Activated T-cell treated with anti-CD3 and anti-CD28 coated beads, Interleukin-2, amount 50 U/mL, for 4 hours (primary cell): ENCODE results near the gene OR2G6. TPM values are rescaled to one million over a fixed set of nuclear protein-coding genes. Genes with fewer than 3 reads are reported as not detected.
"Not testable (repeated sequence)": the region's sequence is repeated elsewhere in the genome, so short reads cannot be mapped to it uniquely, and the experiment has no call there.

ENCODE experiments used
- ATAC-seq, 2 donors: fragments of 200-7000 bp; cut with Tn5 transposase; one replicate each; pipeline ENCODE4 v1.10.0; 2021
- DNase-seq: peaks from one replicate; pipeline ENCODE4 v3.0.0-alpha.2; 2020
- H3K27me3 Mint-ChIP-seq: one replicate; pipeline ENCODE4 v1.8.0; 2021; ENCODE audit warnings: low read depth, mixed read lengths
- H3K36me3 Mint-ChIP-seq: one replicate; pipeline ENCODE4 v1.8.0; 2022; ENCODE audit warnings: mixed read lengths; ENCODE audit not compliant: insufficient read depth
- H3K4me1 Mint-ChIP-seq: one replicate; pipeline ENCODE4 v1.8.0; 2021; ENCODE audit warnings: low read depth, mixed read lengths
- H3K4me3 Mint-ChIP-seq: one replicate; pipeline ENCODE4 v1.8.0; 2021; ENCODE audit warnings: mild to moderate bottlenecking, moderate library complexity, mixed read lengths
- H3K9me3 Mint-ChIP-seq: one replicate; pipeline ENCODE4 v1.8.0; 2021; ENCODE audit warnings: mixed read lengths
- total RNA-seq, 3 donors: library from RNA; stranded (reverse); gene quantifications; one replicate each; pipeline ENCODE4 v1.2.1, GENCODE V29; 2021

Gene OR2G6
- not detected for total RNA-seq

DNA sequence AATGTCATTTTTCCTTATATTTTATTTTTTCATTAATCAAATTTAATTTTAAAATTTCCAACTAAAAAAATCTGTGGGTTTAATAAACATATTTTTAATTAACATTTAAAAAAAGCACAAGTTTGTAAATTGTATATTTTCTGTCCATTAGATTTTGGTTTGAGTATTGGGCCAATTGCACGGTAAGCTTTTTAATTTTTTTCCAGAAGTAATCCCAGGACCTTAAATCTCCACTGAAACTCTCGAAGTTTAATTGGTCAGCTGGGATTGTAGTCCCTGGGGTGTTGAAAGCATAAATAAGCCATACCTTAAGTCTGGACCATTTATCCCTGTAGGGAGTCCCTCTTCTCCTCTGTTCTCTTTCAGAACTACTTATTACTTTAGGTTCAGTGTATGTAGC, at the start of gene OR2G6:
TSS of gene OR2G6 (plus strand) at position 301 of the 400 bp plus-strand sequence. CDS start 13,574 bp downstream, outside the sequence.
- H3K36me3 Mint-ChIP-seq, H3K27me3 Mint-ChIP-seq, H3K9me3 Mint-ChIP-seq, DNase-seq, H3K4me1 Mint-ChIP-seq, H3K4me3 Mint-ChIP-seq, ATAC-seq: not testable (repeated sequence)

DNA sequence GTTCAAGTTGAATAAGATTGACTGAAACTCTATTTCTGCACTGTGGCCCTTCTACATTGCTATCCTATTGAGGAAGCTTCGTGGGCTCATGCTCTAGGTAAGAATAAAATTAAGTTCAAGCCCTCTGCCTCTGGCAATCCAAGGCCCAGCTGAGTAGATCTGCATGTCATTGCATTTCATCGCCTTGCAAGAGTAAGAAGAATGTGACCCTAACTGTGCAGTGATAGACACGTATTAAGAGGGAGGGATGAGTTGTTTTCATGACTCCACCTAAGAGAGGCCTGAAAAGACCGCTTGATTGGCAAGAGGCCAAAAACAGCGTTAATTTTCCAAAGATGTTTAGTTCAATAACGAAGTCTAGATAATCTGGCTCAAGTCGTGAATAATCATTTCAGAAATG, 48.8 kb upstream of the OR2G6 start:
- not testable (repeated sequence) for H3K27me3 Mint-ChIP-seq, H3K4me3 Mint-ChIP-seq, ATAC-seq, H3K36me3 Mint-ChIP-seq, H3K4me1 Mint-ChIP-seq, H3K9me3 Mint-ChIP-seq, DNase-seq

DNA sequence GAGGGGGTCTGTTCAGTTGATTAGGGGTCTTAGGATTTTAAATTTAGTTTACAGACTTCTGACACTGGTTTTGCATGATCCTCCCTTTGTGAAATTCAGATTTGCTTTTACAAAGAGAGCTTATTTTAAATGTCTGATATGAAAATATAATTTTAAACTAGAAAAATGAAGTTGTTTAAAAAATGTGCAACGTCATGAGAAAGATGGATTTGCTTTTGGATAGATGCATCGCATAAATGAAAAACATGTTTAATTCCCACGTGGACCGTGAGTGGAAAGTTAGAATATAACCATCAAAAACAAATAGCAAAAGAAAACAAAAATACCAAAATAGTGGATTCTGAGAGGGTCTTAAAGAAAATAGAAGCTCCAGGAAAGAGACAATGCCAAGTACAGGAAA, 36.7 kb upstream of the OR2G6 start:
- Mint-ChIP-seq H3K27me3 (peaks cover 3% of the 10 kb centered on the region), H3K9me3 (peaks cover 8% of the 10 kb centered on the region), H3K36me3 (peaks cover 7% of the 10 kb centered on the region), H3K4me1 (no peaks in the 10 kb centered on the region), H3K4me3 (no peak overlapping the region)
- ATAC-seq (no peak), DNase-seq (no peak)

DNA sequence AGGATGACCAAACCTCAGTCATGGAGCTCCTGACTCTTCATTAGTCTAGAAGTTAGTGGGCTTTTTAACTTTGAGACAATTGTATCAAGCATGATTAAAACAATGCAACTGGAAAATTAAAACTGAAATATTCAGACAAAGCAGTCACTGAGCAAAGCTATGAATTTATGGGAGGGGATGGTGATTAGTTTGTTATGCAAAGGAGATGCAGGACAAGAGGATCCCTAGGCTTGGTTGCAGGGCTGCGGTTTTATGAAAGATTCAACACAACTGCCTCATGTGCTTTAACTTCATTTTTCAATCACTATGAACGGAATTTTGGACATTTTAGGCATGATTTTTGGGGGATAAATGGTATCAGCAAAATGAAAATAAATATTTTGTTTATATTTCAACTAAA, 35.8 kb upstream of the OR2G6 start:
- not testable (repeated sequence) for DNase-seq, H3K4me3 Mint-ChIP-seq, H3K36me3 Mint-ChIP-seq, H3K27me3 Mint-ChIP-seq, ATAC-seq, H3K4me1 Mint-ChIP-seq, H3K9me3 Mint-ChIP-seq

DNA sequence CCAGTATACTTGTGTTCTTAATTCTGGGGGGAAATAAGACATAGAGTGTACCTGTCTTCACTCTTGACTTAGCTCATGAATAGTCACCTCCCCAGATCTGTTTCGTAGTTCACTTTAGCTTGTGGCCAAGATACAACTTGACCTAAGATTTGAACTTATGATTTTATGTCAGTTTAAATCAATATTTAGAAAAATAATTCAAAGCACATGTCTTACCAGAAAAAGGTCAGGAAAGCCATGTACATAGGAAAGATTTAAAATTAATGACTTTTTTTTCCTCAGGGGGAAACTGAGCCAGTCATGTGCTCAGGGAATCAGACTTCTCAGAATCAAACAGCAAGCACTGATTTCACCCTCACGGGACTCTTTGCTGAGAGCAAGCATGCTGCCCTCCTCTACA, 34.8 kb upstream of the OR2G6 start, which contains the start of gene OR2T3:
TSS of gene OR2T3 (plus strand) at position 301 of the 400 bp plus-strand sequence. CDS start at position 301, 0 bp downstream.
- H3K4me3 Mint-ChIP-seq, ATAC-seq, H3K9me3 Mint-ChIP-seq, H3K27me3 Mint-ChIP-seq, H3K4me1 Mint-ChIP-seq, H3K36me3 Mint-ChIP-seq, DNase-seq: not testable (repeated sequence)

DNA sequence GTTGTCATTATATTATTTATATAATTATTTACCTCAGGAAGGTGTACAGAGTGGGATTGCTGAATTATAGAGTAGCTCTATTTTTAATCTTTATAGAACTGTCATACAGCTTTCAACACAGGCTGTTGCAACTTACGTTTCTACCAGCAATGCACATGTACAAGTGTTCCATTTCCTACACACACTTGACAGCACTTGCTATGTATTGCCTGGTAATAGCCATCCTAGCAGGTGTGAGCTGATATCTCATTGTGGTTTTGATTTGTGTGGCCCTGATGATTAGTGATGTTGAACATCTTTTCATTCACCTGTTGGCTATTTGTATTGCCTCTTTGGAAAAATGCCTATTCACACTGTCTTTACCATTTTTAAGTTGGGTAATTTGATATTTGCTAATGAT, 32.2 kb upstream of the OR2G6 start:
- H3K4me3 Mint-ChIP-seq, H3K27me3 Mint-ChIP-seq, H3K9me3 Mint-ChIP-seq, DNase-seq, H3K4me1 Mint-ChIP-seq, ATAC-seq, H3K36me3 Mint-ChIP-seq: not testable (repeated sequence)

DNA sequence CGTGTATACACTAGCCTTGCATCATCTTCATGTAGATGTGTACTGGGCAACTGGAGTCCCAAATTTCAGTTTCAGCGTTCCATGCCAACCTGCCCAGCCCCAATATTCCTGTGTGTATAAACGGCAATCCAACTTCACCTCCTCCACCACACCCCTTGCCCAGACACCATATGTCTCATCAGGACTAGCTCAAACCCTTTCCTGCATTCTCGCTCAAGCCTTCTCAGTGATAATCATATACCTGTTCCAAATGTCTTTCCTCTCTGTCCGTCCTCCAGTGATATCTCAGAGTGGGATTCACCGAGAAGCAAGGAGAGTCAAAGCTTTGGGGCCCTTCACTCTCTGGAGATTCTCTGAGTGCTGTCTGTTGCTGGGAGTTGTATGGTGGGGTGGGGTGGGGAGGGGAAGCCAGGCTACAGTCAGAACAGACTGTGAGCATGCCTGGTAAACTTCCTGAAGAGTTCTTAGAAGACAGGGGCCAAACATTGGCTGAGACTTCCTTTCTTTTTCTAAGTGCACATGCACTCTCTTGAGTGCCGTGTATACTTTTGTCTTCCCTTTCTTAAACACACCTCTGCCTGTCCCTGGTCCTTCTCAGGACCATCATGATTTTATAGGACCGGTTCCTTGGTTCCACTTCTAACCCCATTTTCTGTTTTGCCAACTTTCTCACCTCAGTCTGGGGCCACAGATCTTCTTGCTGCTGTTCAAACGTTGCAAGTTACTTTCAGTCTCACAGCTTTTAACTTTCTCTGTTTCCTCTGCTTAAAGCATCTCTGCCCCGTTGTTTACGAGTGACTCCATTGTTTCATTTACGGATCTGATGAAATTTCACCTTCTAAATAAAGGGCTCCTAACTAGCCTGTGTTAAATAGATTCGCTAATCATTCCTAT, 25.9 kb upstream of the OR2G6 start:
- not testable (repeated sequence) for H3K36me3 Mint-ChIP-seq, H3K9me3 Mint-ChIP-seq, H3K27me3 Mint-ChIP-seq, DNase-seq
- peaks cover 18% of the 10 kb centered on the region for H3K4me1 Mint-ChIP-seq
- ATAC-seq: peak; percentile 81 to 90
- H3K4me3 Mint-ChIP-seq: peak overlapping the region; percentile 89

DNA sequence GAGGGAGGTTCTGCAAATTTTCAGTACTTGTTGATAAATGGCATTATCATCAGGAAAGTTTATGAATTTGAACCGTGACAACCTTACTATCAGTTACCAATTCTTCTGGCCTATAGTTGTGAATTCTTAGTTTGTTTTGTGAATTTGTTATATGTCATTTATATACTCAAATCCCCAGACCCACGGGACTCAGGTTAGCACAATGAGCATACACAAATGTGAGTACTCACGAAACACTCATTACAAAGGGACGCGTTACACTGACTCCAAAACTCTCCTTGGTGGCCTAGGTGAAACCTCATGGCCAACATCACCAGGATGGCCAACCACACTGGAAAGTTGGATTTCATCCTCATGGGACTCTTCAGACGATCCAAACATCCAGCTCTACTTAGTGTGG, 19.6 kb upstream of the OR2G6 start, which contains the start of gene OR2T5:
TSS of gene OR2T5 (plus strand) at position 301 of the 400 bp plus-strand sequence. CDS start at position 301, 0 bp downstream.
- not testable (repeated sequence) for H3K9me3 Mint-ChIP-seq, H3K4me1 Mint-ChIP-seq, H3K36me3 Mint-ChIP-seq, H3K4me3 Mint-ChIP-seq, ATAC-seq, H3K27me3 Mint-ChIP-seq, DNase-seq

DNA sequence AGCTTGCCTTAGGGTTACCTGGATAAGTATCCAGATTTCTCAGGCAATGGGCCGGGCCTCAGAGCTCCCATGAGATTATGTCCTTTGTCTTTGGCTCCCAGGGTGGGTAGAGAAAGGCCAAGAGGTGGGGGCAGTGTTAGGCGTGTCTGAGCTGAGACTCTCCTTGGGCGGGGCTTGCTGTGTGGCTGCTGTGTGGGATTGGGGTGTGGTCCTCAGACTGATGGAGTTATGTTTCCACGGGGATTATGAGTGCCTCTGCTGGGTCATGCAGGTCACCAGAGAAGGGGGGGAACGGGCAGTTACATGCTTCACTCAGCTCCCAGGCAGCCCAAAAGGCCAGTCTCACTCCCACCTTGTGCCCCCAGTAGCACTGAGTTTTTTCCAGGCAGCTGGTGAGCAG, 11.2 kb upstream of the OR2G6 start:
- H3K4me3 Mint-ChIP-seq, H3K36me3 Mint-ChIP-seq, H3K27me3 Mint-ChIP-seq, DNase-seq, H3K9me3 Mint-ChIP-seq, H3K4me1 Mint-ChIP-seq, ATAC-seq: not testable (repeated sequence)

DNA sequence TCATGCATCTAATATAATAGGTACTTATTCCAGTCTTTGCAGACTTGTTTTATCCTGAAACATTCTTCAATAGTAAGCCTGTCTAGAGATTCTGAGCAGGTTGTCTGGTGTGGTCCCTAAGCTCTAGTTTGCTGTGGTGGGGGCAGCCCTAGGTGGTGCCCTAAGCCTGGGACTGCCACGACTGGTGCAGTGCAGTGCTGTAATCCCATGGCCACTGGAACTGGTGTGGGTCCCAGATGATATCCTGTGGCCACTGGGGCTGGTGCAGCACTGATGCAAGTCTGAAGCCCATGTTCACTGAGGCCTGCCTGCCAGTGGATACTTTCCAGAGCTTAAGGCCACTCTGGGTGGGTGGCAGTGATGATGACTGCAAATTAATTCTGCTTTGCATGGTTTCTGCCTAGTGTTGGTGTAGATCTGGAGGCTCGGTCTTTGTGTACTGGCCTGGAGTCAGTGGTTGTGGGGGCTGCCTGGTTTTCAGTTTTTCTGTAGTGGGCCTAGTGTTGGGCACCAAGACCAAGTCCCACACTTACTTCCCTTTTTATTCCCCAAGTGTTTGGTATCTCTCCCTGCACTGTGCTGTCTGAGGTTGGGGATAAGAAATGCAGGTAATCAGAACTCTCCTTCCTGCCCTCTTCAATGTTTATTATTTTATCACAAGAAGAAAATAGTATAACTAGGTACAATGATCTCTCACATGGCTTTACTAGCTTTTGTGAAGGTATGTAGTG, 7.4 kb upstream of the OR2G6 start:
- H3K27me3 Mint-ChIP-seq, H3K36me3 Mint-ChIP-seq, ATAC-seq, H3K9me3 Mint-ChIP-seq, DNase-seq, H3K4me3 Mint-ChIP-seq, H3K4me1 Mint-ChIP-seq: not testable (repeated sequence)

DNA sequence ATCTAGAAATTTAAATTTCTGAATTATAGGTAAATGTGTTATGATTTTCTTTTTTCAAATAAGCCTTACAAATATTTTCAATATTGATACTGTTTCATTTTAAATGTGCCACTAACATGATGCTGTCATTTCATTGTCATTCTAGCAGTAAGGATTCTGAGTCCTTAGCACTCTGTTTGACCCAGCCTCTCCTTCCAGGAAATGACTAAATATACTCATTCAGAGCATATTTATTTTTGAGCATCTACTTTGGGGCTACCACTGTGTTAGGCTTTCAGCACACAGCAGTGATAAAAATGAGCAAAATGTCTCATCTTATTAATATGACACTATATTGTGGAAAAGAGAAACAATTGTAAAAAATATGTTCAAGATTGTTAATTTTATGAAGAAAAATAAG, 2.3 kb downstream of the OR2G6 start:
- not testable (repeated sequence) for H3K27me3 Mint-ChIP-seq, H3K4me1 Mint-ChIP-seq, H3K4me3 Mint-ChIP-seq, H3K9me3 Mint-ChIP-seq, DNase-seq, ATAC-seq, H3K36me3 Mint-ChIP-seq

DNA sequence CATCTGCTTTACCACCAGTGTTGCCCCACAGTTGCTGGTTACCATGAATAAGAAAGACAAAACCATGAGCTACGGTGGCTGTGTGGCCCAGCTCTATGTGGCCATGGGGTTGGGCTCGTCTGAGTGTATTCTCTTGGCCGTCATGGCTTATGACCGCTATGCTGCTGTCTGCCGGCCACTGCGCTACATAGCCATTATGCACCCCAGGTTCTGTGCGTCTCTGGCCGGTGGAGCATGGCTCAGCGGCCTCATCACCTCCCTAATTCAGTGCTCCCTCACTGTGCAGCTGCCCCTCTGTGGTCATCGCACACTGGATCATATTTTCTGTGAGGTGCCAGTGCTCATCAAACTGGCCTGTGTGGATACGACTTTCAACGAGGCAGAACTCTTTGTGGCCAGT, 14.0 kb downstream of the OR2G6 start:
- peaks cover 2% of the 10 kb centered on the region for H3K27me3 Mint-ChIP-seq
- no peak overlapping the region for H3K4me3 Mint-ChIP-seq
- H3K36me3 Mint-ChIP-seq: no peaks in the 10 kb centered on the region
- ATAC-seq (no peak), DNase-seq (no peak)
- H3K4me1 Mint-ChIP-seq: no peaks in the 10 kb centered on the region
- no peaks in the 10 kb centered on the region for H3K9me3 Mint-ChIP-seq

DNA sequence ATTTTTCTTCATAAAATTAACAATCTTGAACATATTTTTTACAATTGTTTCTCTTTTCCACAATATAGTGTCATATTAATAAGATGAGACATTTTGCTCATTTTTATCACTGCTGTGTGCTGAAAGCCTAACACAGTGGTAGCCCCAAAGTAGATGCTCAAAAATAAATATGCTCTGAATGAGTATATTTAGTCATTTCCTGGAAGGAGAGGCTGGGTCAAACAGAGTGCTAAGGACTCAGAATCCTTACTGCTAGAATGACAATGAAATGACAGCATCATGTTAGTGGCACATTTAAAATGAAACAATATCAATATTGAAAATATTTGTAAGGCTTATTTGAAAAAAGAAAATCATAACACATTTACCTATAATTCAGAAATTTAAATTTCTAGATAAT, 29.6 kb downstream of the OR2G6 start:
- H3K36me3 Mint-ChIP-seq, ATAC-seq, H3K27me3 Mint-ChIP-seq, H3K4me1 Mint-ChIP-seq, H3K9me3 Mint-ChIP-seq, H3K4me3 Mint-ChIP-seq, DNase-seq: not testable (repeated sequence)

DNA sequence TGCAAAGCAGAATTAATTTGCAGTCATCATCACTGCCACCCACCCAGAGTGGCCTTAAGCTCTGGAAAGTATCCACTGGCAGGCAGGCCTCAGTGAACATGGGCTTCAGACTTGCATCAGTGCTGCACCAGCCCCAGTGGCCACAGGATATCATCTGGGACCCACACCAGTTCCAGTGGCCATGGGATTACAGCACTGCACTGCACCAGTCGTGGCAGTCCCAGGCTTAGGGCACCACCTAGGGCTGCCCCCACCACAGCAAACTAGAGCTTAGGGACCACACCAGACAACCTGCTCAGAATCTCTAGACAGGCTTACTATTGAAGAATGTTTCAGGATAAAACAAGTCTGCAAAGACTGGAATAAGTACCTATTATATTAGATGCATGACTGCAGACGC, 39.5 kb downstream of the OR2G6 start:
- H3K4me1 Mint-ChIP-seq, DNase-seq, H3K36me3 Mint-ChIP-seq, H3K9me3 Mint-ChIP-seq, H3K27me3 Mint-ChIP-seq, ATAC-seq, H3K4me3 Mint-ChIP-seq: not testable (repeated sequence)

DNA sequence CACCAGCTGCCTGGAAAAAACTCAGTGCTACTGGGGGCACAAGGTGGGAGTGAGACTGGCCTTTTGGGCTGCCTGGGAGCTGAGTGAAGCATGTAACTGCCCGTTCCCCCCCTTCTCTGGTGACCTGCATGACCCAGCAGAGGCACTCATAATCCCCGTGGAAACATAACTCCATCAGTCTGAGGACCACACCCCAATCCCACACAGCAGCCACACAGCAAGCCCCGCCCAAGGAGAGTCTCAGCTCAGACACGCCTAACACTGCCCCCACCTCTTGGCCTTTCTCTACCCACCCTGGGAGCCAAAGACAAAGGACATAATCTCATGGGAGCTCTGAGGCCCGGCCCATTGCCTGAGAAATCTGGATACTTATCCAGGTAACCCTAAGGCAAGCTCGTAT, 43.2 kb downstream of the OR2G6 start:
- not testable (repeated sequence) for H3K4me1 Mint-ChIP-seq, ATAC-seq, H3K36me3 Mint-ChIP-seq

More for the DNA sequence above, 43.2 kb downstream of the OR2G6 start:
- DNase-seq, H3K9me3 Mint-ChIP-seq, H3K27me3 Mint-ChIP-seq, H3K4me3 Mint-ChIP-seq: not testable (repeated sequence)
